ENCODE measurements around the gene PLEKHG5. TPM values are rescaled to one million over a fixed set of nuclear protein-coding genes. Genes with fewer than 3 reads are reported as not detected.
"Not testable (repeated sequence)": the region's sequence is repeated elsewhere in the genome, so short reads cannot be mapped to it uniquely, and the experiment has no call there.

PLEKHG5 gene
- total RNA-seq, 1 donor from 2014 or later = 0.22 TPM

- intact Hi-C loops (cut with micrococcal nuclease) = no loop called here
Measured at GRCh38 chr1:6435547-6435946, 55.9 kb downstream of the PLEKHG5 start.

GRCh38 chr1:6435129-6435528 lies 56.3 kb downstream of the PLEKHG5 start:
- TF ChIP-seq, protein P1, sequence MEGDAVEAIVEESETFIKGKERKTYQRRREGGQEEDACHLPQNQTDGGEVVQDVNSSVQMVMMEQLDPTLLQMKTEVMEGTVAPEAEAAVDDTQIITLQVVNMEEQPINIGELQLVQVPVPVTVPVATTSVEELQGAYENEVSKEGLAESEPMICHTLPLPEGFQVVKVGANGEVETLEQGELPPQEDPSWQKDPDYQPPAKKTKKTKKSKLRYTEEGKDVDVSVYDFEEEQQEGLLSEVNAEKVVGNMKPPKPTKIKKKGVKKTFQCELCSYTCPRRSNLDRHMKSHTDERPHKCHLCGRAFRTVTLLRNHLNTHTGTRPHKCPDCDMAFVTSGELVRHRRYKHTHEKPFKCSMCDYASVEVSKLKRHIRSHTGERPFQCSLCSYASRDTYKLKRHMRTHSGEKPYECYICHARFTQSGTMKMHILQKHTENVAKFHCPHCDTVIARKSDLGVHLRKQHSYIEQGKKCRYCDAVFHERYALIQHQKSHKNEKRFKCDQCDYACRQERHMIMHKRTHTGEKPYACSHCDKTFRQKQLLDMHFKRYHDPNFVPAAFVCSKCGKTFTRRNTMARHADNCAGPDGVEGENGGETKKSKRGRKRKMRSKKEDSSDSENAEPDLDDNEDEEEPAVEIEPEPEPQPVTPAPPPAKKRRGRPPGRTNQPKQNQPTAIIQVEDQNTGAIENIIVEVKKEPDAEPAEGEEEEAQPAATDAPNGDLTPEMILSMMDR (IDR thresholded peaks at IDR 0.05) = no peak
- ChIA-PET CTCF (interaction anchor here (1.3 kb wide), 1 partner anchor 12 kb away, joined by 4 read pairs; no protein-coding TSS in a partner anchor), POLR2A (no interaction called here)
- DNase-seq (no peak), ATAC-seq (ENCODE audit: low read depth) (no peak)
- Mint-ChIP-seq H3K27me3 (peaks cover 42% of the 10 kb centered on the region), H3K27ac (no peak overlapping the region), H3K36me3 (ENCODE audit: low read depth) (no peaks in the 10 kb centered on the region), H3K4me3 (no peak overlapping the region), H3K4me1 (peaks cover 7% of the 10 kb centered on the region), H3K9me3 (no peaks in the 10 kb centered on the region)
- intact Hi-C loops (cut with micrococcal nuclease) = no loop called here

More at GRCh38 chr1:6435547-6435946, 55.9 kb downstream of the PLEKHG5 start:
- Mint-ChIP-seq H3K9me3 (no peaks in the 10 kb centered on the region), H3K27ac (no peak overlapping the region), H3K4me3 (no peak overlapping the region), H3K36me3 (ENCODE audit: low read depth) (no peaks in the 10 kb centered on the region), H3K27me3 (peaks cover 38% of the 10 kb centered on the region), H3K4me1 (peaks cover 7% of the 10 kb centered on the region)
- DNase-seq (no peak), ATAC-seq (ENCODE audit: low read depth) (no peak)
- CTCF ChIA-PET = interaction anchor here (1.3 kb wide), 1 partner anchor 12 kb away, joined by 4 read pairs; no protein-coding TSS in a partner anchor
- TF ChIP-seq, protein P1 (IDR thresholded peaks at IDR 0.05) = no peak
- POLR2A ChIA-PET = no interaction called here

GRCh38 chr1:6434186-6434585 lies 57.3 kb downstream of the PLEKHG5 start:
- Mint-ChIP-seq H3K27me3 (peaks cover 43% of the 10 kb centered on the region), H3K4me1 (peaks cover 3% of the 10 kb centered on the region), H3K36me3 (ENCODE audit: low read depth) (no peaks in the 10 kb centered on the region), H3K9me3 (no peaks in the 10 kb centered on the region), H3K4me3 (no peak overlapping the region), H3K27ac (no peak overlapping the region)
- ChIA-PET CTCF (interaction anchor here (1.3 kb wide), 1 partner anchor 11 kb away, joined by 4 read pairs; no protein-coding TSS in a partner anchor), POLR2A (no interaction called here)
- TF ChIP-seq, protein P1 (IDR thresholded peaks at IDR 0.05) = no peak
- DNase-seq = no peak
- no peak for ATAC-seq (ENCODE audit: low read depth)
- intact Hi-C loops (cut with micrococcal nuclease) = no loop called here

DNA sequence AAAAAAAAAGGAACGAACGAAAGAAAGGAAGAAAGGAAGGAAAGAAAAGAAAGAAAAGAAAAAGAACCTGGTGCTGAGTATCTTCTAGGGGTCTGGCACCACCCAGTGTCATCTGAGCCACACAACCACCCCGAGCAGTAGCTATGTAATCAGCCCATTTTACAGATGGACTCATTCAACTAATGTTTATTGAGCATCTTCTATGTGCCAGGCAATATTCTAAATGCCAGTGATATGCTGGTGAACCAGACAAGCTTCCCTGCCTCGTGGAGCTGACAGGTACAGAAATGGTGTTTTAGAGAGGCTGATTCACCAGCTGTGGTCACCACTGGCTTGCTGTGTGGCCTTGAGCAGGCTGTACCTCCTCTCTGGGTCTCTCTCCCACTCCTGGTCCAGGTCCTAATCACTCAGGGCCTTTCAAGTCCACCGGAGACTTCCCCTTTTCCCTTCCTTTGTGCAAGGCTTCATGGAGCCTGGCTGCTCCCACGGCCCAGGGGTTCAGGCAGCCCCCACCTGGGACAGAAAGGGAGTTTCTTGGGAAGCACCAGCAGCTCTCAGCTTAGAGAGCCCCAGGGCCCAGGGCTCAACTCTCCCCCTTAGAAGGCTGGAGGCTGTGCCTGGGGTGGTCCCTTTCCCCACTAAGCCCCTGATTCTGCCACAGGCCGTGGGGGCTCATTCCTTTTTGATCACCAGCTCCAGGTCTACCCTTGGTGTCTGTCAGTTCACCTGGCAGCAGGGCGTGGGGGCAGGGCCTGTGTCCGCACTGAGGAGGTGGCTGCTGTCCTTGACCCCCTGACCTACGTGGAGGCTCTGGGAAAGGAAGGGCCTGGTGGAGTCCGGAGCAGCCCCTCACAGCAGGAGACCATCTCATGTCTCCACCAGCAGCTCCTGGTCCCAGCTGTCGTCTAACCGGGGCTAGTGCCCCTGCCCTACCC lies 59.6 kb downstream of the PLEKHG5 start:
- H3K27ac Mint-ChIP-seq; H3K4me3 Mint-ChIP-seq; ATAC-seq (ENCODE audit: low read depth); DNase-seq; H3K4me1 Mint-ChIP-seq; H3K36me3 Mint-ChIP-seq (ENCODE audit: low read depth); POLR2A ChIA-PET; intact Hi-C loops (cut with micrococcal nuclease); H3K9me3 Mint-ChIP-seq: not testable (repeated sequence)
- CTCF ChIA-PET = interaction anchor here (1.8 kb wide), 1 partner anchor 9 kb away, joined by 5 read pairs; no protein-coding TSS in a partner anchor
- peaks cover 39% of the 10 kb centered on the region for H3K27me3 Mint-ChIP-seq

GRCh38 chr1:6429660-6430411 lies 61.6 kb downstream of the PLEKHG5 start:
- POLR2A ChIA-PET; ATAC-seq (ENCODE audit: low read depth); DNase-seq; H3K9me3 Mint-ChIP-seq; H3K4me3 Mint-ChIP-seq; H3K4me1 Mint-ChIP-seq; H3K36me3 Mint-ChIP-seq (ENCODE audit: low read depth); intact Hi-C loops (cut with micrococcal nuclease); H3K27ac Mint-ChIP-seq: not testable (repeated sequence)
- CTCF ChIA-PET = interaction anchor here (1.2 kb wide), 1 partner anchor 9 kb away, joined by 3 read pairs; no protein-coding TSS in a partner anchor
- peaks cover 46% of the 10 kb centered on the region for H3K27me3 Mint-ChIP-seq

- Mint-ChIP-seq H3K4me1 (peaks cover 12% of the 10 kb centered on the region), H3K27me3 (peaks cover 42% of the 10 kb centered on the region)
- intact Hi-C loops (cut with micrococcal nuclease); H3K27ac Mint-ChIP-seq; CTCF ChIA-PET; ATAC-seq (ENCODE audit: low read depth); DNase-seq; POLR2A ChIA-PET; H3K4me3 Mint-ChIP-seq; H3K36me3 Mint-ChIP-seq (ENCODE audit: low read depth); H3K9me3 Mint-ChIP-seq: not testable (repeated sequence)
Measured at GRCh38 chr1:6428453-6428852, 63.0 kb downstream of the PLEKHG5 start.
